ENCODE measurements around the gene MVB12A. TPM values are rescaled to one million over a fixed set of nuclear protein-coding genes. Genes with fewer than 3 reads are reported as not detected.

The MVB12A gene
- total and polyA plus RNA-seq, 2 of the 4 experiments (the other 2 are of a cell fraction) = 13.8 to 43.9 TPM

GRCh38 chr19:17404621-17405249 lies 15.1 kb upstream of the MVB12A start:
- Histone ChIP-seq H4K91ac (ENCODE audit: insufficient read depth, low read depth, low read length) (no peak overlapping the region), H3K4me1 (ENCODE audit: control insufficient read depth, insufficient read depth, low read length) (no peaks in the 10 kb centered on the region), H3K9ac (ENCODE audit: low read depth, low read length) (no peak overlapping the region), H2AK9ac (replicated peaks; ENCODE audit: low read depth, low read length, poor library complexity) (peak overlapping the region; percentile 23), H2AFZ (replicated peaks; ENCODE audit: low read length, poor library complexity) (no peak overlapping the region), H3K27me3 (ENCODE audit: control insufficient read depth, insufficient read depth, low read length) (no peaks in the 10 kb centered on the region), H3K36me3 (ENCODE audit: control insufficient read depth, insufficient read depth, low read length) (no peaks in the 10 kb centered on the region), H3K4me2 (ENCODE audit: low read depth, low read length) (no peak overlapping the region), H4K20me1 (ENCODE audit: insufficient read depth, low read length) (no peaks in the 10 kb centered on the region), H3K27ac (ENCODE audit: insufficient read depth, low read length) (no peak overlapping the region), H2BK15ac (ENCODE audit: low read depth, low read length) (no peak overlapping the region), H2BK20ac (ENCODE audit: low read depth, low read length) (no peak overlapping the region), H2BK5ac (ENCODE audit: low read depth, low read length, poor library complexity, severe bottlenecking) (no peak overlapping the region), H4K8ac (ENCODE audit: low read depth in 2 of 2, low read length in 2 of 2) (no peak overlapping the region), H3K18ac (ENCODE audit: low read depth, low read length) (no peak overlapping the region), H4K5ac (ENCODE audit: low read depth, low read length) (no peak overlapping the region), H3K4me3 (ENCODE audit: insufficient read depth, low read depth, low read length) (no peak overlapping the region), H2BK120ac (ENCODE audit: low read depth, low read length) (no peak overlapping the region), H2AK5ac (ENCODE audit: low read depth, low read length) (no peak overlapping the region), H3K9me3 (ENCODE audit: control insufficient read depth, insufficient read depth, low read length) (no peaks in the 10 kb centered on the region), H3K9me1 (ENCODE audit: insufficient read depth, low read length) (peaks cover 2% of the 10 kb centered on the region; the same call in 1 of the 2 replicates), H3K14ac (replicated peaks; ENCODE audit: low read depth, low read length) (no peak overlapping the region), H3K56ac (ENCODE audit: extremely low read depth, insufficient read depth, low read length) (no peak overlapping the region), H3K4ac (ENCODE audit: low read depth, low read length) (no peak overlapping the region), H3K23ac (ENCODE audit: low read depth, low read length) (no peak overlapping the region), H3K79me1 (ENCODE audit: low read depth in 1 of 2, low read length in 2 of 2) (no peaks in the 10 kb centered on the region)
- DNase-seq (no peak), ATAC-seq (ENCODE audit: low read depth) (no peak)
- ChIA-PET POLR2A (ENCODE audit: unreplicated experiment) (interaction anchor here (1.0 kb wide), 1 partner anchor 96 kb away, joined by 4 read pairs; the partner anchor contains the start of gene DDA1), CTCF (no interaction called here)
- no TSS peak for BruUV-seq (replicated peaks)
- 100% methylated on average over 1 of the region's 7 CpGs; no CpG with 5 or more reads in 1 of the 2 experiments for WGBS, 2 experiments (ENCODE audit: extremely low coverage in 2 of 2, insufficient read length in 1 of 2)
- TF ChIP-seq RCOR1 (IDR thresholded peaks at IDR 0.05; ENCODE audit: insufficient replicate concordance, low read length) = no peak
- no peak for TF ChIP-seq CHD1 (IDR thresholded peaks at IDR 0.05; ENCODE audit: low read depth, low read length)
- no peak for TF ChIP-seq RFX5 (IDR thresholded peaks at IDR 0.05; ENCODE audit: low read depth, low read length)
- TF ChIP-seq NFE2L2 (IDR thresholded peaks at IDR 0.05; ENCODE audit: low read depth, low read length) = no peak
- no peak for TF ChIP-seq RAD21 (IDR thresholded peaks at IDR 0.05; ENCODE audit: low read length)
- no peak for TF ChIP-seq CEBPB (IDR thresholded peaks at IDR 0.05; ENCODE audit: low read depth, low read length)
- dilution Hi-C loops (cut with HindIII; ENCODE audit: low sequenced_read_pairs, unreplicated experiment) (no loop called here), intact Hi-C loops (cut with micrococcal nuclease) (no loop called here), in situ Hi-C loops (cut with MboI; ENCODE audit: low sequenced_read_pairs) (no loop called here)
